SK-N-MC (cell line): ENCODE measurements around the gene KIFC3.

ENCODE experiments used
- EZH2 ChIP-seq: fragments of 200-600 bp; sonication (generic); IDR thresholded peaks from one replicate; pipeline ENCODE4 v1.6.1; 2017; ENCODE audit warnings: antibody characterized with exemption
- FOXP2 ChIP-seq: optimal IDR thresholded peaks from 2 replicates; pipeline ENCODE3; 2011; ENCODE audit warnings: mild to moderate bottlenecking, moderate library complexity; ENCODE audit not compliant: insufficient read depth; ENCODE audit errors: extremely low read length, control extremely low read depth
- POLR2AphosphoS5 ChIP-seq: IDR thresholded peaks from 2 replicates; pipeline ENCODE4 v1.6.1; 2012; ENCODE audit warnings: mild to moderate bottlenecking, low read depth, low read length, borderline replicate concordance

- TF ChIP-seq POLR2AphosphoS5 (no peak), EZH2 (no peak), FOXP2 (no peak)
Measured at GRCh38 chr16:57765160-57765728, 37.0 kb downstream of the KIFC3 start.
